ENCODE results near the gene SLC25A19. TPM values are rescaled to one million over a fixed set of nuclear protein-coding genes. Genes with fewer than 3 reads are reported as not detected.

SLC25A19 gene
- total RNA-seq, 1 donor from 2014 or later: 2.9 TPM

DNA sequence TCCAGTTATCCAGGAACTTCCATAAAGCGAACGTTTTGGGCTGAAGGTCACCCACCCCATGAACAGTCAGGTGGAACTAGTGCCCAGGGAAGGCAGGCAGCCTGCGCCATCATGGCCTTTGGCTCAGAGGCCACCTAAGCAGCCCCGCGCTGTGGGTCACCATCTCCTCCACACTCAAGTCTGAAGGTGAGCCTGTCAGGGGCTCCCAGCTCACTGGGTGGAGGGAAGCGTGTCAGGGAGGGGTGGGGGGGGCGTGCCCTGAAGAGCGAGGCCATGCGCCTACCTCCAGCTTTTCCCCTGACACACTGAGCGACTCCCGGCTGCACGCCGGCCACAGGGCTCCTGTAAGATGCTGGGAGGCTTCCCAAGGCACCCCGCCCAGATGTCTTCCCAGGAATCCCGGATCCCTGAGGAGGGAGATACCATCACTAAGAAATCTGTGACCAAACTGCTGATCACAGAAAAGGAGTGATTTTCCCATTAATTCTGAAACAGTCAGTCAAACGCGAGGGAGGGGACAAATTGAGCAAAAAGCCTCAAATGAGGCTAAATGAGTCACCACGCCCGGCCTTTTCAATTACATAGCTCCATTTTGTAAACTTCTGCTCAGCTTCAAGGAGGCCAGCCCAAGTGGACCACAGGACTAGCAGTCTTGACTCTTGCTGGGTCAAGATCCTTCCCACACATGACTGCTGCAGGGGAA, 26.5 kb upstream of the SLC25A19 start:
- peaks cover 9% of the 10 kb centered on the region for H3K36me3 Mint-ChIP-seq (ENCODE audit: low read depth, unreplicated experiment)
- H3K9me3 Mint-ChIP-seq (ENCODE audit: unreplicated experiment): no peaks in the 10 kb centered on the region
- H3K4me1 Mint-ChIP-seq (ENCODE audit: unreplicated experiment): peaks cover 4% of the 10 kb centered on the region
- TF ChIP-seq, protein P1, sequence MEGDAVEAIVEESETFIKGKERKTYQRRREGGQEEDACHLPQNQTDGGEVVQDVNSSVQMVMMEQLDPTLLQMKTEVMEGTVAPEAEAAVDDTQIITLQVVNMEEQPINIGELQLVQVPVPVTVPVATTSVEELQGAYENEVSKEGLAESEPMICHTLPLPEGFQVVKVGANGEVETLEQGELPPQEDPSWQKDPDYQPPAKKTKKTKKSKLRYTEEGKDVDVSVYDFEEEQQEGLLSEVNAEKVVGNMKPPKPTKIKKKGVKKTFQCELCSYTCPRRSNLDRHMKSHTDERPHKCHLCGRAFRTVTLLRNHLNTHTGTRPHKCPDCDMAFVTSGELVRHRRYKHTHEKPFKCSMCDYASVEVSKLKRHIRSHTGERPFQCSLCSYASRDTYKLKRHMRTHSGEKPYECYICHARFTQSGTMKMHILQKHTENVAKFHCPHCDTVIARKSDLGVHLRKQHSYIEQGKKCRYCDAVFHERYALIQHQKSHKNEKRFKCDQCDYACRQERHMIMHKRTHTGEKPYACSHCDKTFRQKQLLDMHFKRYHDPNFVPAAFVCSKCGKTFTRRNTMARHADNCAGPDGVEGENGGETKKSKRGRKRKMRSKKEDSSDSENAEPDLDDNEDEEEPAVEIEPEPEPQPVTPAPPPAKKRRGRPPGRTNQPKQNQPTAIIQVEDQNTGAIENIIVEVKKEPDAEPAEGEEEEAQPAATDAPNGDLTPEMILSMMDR (IDR thresholded peaks at IDR 0.05; ENCODE audit: unreplicated experiment): no peak
- no peak overlapping the region for H3K27ac Mint-ChIP-seq (ENCODE audit: unreplicated experiment)
- peaks cover 11% of the 10 kb centered on the region for H3K27me3 Mint-ChIP-seq (ENCODE audit: unreplicated experiment)
- H3K4me3 Mint-ChIP-seq (ENCODE audit: unreplicated experiment): no peak overlapping the region
- DNase-seq (ENCODE audit: low spot score): no peak

DNA sequence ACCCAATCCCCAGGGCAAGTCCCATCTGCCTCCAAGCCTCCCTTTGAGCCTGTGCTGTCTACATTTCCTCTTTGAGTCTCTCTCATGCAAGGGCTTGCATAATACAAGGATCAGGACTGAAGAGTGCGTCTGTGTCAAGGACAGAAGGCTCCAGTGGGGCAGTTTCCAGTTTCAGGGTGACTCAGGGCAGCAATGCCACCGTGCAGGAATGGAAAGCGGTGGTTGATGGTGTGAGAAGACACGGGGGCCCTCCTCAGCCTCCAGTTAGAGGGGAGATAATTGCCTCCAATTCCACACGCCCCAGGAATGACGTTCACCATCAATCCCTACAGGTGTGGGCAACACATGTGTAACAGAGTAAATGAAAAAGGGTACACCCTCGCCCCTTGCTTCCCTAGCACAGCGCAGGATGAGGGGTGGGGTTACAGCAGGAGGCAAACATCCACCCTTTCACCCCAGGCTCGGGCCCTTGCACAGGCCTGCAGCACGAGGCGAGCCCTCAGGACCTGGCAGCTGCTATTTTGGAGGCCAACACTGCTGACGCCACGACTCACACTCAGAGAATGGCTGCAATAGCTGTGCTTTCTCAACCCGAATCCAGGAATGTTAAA, 24.8 kb upstream of the SLC25A19 start:
- Mint-ChIP-seq H3K9me3 (ENCODE audit: unreplicated experiment) (no peaks in the 10 kb centered on the region), H3K27me3 (ENCODE audit: unreplicated experiment) (peaks cover 13% of the 10 kb centered on the region), H3K4me3 (ENCODE audit: unreplicated experiment) (no peak overlapping the region), H3K27ac (ENCODE audit: unreplicated experiment) (peak overlapping the region; percentile 24), H3K36me3 (ENCODE audit: low read depth, unreplicated experiment) (peaks cover 4% of the 10 kb centered on the region), H3K4me1 (ENCODE audit: unreplicated experiment) (peaks cover 8% of the 10 kb centered on the region)
- TF ChIP-seq, protein P1 (IDR thresholded peaks at IDR 0.05; ENCODE audit: unreplicated experiment): no peak
- no peak for DNase-seq (ENCODE audit: low spot score)

DNA sequence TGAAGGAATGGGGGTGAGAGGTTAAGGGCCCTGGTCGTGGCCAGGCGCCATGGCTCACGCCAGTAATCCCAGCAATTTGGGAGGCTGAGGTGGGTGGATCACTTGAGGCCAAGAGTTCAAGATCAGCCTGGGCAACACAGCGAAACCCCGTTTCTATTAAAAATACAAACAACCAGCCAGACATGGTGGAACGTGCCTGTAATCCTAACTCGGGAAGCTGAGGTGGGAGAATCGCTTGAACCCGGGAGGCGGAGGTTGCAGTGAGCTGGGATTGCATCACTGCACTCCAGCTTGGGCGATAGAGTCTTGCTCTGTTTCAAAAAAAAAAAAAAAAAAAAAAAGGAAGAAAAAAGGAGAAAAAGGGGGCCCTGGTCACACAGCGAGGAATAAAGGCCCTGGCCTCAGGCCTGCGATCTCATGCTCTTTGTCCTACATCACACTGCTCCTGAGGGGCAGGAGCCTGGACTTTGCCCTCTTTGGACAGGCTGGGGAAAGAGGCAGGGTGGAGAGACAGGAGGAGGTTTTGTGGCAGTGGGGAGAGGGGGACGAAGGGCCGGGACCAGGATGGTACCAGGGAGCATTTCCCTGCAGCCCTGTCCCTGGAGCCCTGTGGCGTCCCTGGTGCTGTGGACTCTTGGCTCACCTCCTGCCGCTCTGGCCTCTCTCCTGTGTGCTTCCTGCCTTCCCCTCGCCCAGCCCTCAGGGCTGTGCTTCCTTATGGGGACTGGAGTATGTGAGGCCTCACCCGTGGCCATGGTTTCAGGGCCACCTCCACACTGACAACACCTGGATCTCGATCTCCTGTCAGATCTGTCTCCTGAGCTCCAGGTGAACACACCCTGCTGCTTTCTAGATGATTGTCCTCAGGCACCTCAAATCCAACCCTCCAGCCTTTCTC, 19.7 kb upstream of the SLC25A19 start:
- peaks cover 5% of the 10 kb centered on the region for H3K27me3 Mint-ChIP-seq (ENCODE audit: unreplicated experiment)
- H3K4me3 Mint-ChIP-seq (ENCODE audit: unreplicated experiment): no peak overlapping the region
- TF ChIP-seq, protein P1 (IDR thresholded peaks at IDR 0.05; ENCODE audit: unreplicated experiment): no peak
- peaks cover 4% of the 10 kb centered on the region for H3K4me1 Mint-ChIP-seq (ENCODE audit: unreplicated experiment)
- no peak for DNase-seq (ENCODE audit: low spot score)
- H3K27ac Mint-ChIP-seq (ENCODE audit: unreplicated experiment): peak overlapping the region; percentile 72
- no peaks in the 10 kb centered on the region for H3K9me3 Mint-ChIP-seq (ENCODE audit: unreplicated experiment)
- no peaks in the 10 kb centered on the region for H3K36me3 Mint-ChIP-seq (ENCODE audit: low read depth, unreplicated experiment)

DNA sequence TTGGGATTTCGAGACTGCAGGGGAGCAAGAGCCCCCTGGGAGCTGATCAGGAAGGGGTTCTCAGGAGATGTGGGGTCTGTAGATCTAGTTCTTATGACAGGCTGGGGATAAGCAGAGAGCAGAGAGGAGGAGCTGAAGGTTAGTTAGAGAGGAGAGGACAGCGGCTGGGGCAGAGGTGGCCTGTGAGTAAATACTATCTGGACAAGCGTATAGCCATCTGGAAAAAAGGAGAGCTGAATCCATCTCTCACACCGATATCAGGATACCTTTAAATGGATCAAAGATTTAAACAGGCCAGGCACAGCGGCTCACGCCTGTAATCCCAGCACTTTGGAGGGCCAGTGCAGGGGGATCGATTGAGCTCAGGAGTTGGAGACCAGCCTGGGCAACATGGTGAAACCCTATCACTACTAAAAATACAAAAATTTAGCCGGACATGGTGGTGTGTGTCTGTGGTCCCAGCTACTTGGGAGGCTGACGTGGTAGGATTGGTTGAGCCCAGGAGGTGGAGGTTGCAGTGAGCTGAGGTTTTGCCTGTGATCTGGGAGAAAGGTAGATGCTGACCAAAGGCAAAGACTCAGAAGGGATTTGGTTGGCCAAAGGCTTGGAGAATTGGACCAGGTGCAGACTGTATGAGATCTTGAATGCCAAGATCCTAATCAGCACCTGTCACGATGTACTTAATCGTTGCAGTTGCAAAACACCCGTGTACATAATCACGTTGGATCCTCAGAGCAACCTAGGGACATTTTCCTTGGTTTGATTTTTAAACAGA, 18.9 kb upstream of the SLC25A19 start:
- no peak overlapping the region for H3K27ac Mint-ChIP-seq (ENCODE audit: unreplicated experiment)
- TF ChIP-seq, protein P1 (IDR thresholded peaks at IDR 0.05; ENCODE audit: unreplicated experiment): no peak
- H3K9me3 Mint-ChIP-seq (ENCODE audit: unreplicated experiment): no peaks in the 10 kb centered on the region
- H3K4me3 Mint-ChIP-seq (ENCODE audit: unreplicated experiment): no peak overlapping the region
- peaks cover 2% of the 10 kb centered on the region for H3K27me3 Mint-ChIP-seq (ENCODE audit: unreplicated experiment)
- H3K36me3 Mint-ChIP-seq (ENCODE audit: low read depth, unreplicated experiment): no peaks in the 10 kb centered on the region
- H3K4me1 Mint-ChIP-seq (ENCODE audit: unreplicated experiment): peaks cover 4% of the 10 kb centered on the region
- DNase-seq (ENCODE audit: low spot score): no peak

Data from endothelial cell (in vitro differentiated cells).